Suprapubic skin (tissue), 4 donors: ENCODE measurements around the gene RINL. TPM values are rescaled to one million over a fixed set of nuclear protein-coding genes. Genes with fewer than 3 reads are reported as not detected.

Source experiments
- DNase-seq, 2 donors: peaks; one replicate each; pipeline ENCODE4 v3.0.0-alpha.2; 2019; ENCODE audit warnings: low spot score in 2 of 2
- H3K27ac ChIP-seq: fragments of 200-600 bp; sonication (generic); one replicate; pipeline ENCODE4 v1.5.1; 2019
- H3K27me3 ChIP-seq: fragments of 200-600 bp; sonication (generic); one replicate; pipeline ENCODE4 v1.5.1; 2019
- H3K36me3 ChIP-seq: fragments of 200-600 bp; sonication (generic); one replicate; pipeline ENCODE4 v1.5.1; 2019
- H3K4me1 ChIP-seq: fragments of 200-600 bp; sonication (generic); one replicate; pipeline ENCODE4 v1.5.1; 2019
- H3K4me3 ChIP-seq: fragments of 200-600 bp; sonication (generic); one replicate; pipeline ENCODE4 v1.5.1; 2019; ENCODE audit warnings: mild to moderate bottlenecking
- H3K9me3 ChIP-seq: fragments of 200-600 bp; sonication (generic); one replicate; pipeline ENCODE4 v1.5.1; 2019
- CTCF ChIP-seq, 2 donors: fragments of 200-600 bp in 1 of 2; fragments of 450-650 bp in 1 of 2; sonication (generic) in 1 of 2; IDR thresholded peaks; one replicate each; pipeline ENCODE4 v1.5.1; 2016 to 2019; ENCODE audit warnings: antibody characterized with exemption in 2 of 2, mild to moderate bottlenecking in 1 of 2, moderate library complexity in 1 of 2
- EP300 ChIP-seq: sonication (generic); formaldehyde crosslinking; IDR thresholded peaks from one replicate; pipeline ENCODE4 v1.6.1; 2017; ENCODE audit warnings: antibody characterized with exemption
- POLR2A ChIP-seq, 2 donors: fragments of 450-650 bp; IDR thresholded peaks; one replicate each; pipeline ENCODE4 v1.6.1; 2017; ENCODE audit warnings: antibody characterized with exemption in 2 of 2, mild to moderate bottlenecking in 2 of 2, moderate library complexity in 2 of 2
- POLR2AphosphoS5 ChIP-seq, 3 donors: sonication (generic); formaldehyde crosslinking; IDR thresholded peaks; one replicate each; pipeline ENCODE4 v1.6.1; 2017; ENCODE audit warnings: antibody characterized with exemption in 3 of 3
- WGBS: methylation state at CpG from one replicate; pipeline ENCODE4 v1.1.5; 2018; 5-methylcytosine and 5-hydroxymethylcytosine counted together
- total RNA-seq, 4 donors: library from RNA; depleted of rRNA; stranded (reverse); fragments of >200 nt; gene quantifications; one replicate each; pipeline ENCODE4 v1.1.0, GENCODE V29; 2016

Gene RINL
- total RNA-seq, result 10 to 100 TPM in 2 of 4 donors, 1 to 10 TPM in 2; 5.1 to 17.2 (median 9.2) TPM

GRCh38 chr19:38877781-38878574 lies at the start of gene RINL:
Gene RINL, minus strand, starts transcription at chr19:38878275. Its CDS starts 1,533 bp downstream, at chr19:38876742.
- Histone ChIP-seq H3K4me3 (no peak within 1 kb of the TSS), H3K4me1 (peaks cover 3% of the 10 kb centered on the region), H3K27ac (peak within 1 kb of the TSS; percentile 28), H3K9me3 (no peaks in the 10 kb centered on the region), H3K27me3 (no peaks in the 10 kb centered on the region), H3K36me3 (peaks cover 43% of the 10 kb centered on the region)
- no peak for DNase-seq
- TF ChIP-seq POLR2A (IDR thresholded peaks at IDR 0.05) (no peak), CTCF (IDR thresholded peaks at IDR 0.05) (no peak), EP300 (no peak), POLR2AphosphoS5 (IDR thresholded peaks at IDR 0.05) (no peak)
- WGBS, result 37% methylated on average over 11 of the region's 11 CpGs

DNA sequence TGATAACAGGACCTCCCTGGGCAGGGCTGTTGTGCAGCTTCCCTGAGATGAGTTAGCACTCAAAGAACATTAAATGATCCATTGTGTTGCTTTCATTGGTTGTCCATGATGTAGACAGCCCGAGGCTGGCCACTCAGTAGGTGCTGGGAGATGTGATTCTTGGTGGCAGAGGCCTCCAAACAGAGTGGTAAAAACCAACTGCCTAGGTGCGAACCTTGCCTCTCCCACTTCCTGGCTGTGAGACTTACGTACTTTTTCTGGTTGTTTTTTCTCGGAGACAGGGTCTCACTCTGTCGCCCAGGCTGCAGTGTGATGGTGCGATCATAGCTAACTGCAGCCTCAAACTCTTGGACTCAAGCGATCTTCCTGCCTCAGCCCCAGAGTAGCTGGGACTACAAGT lies 46.3 kb upstream of the RINL start:
- no peaks in the 10 kb centered on the region for H3K9me3 ChIP-seq
- TF ChIP-seq POLR2AphosphoS5 (IDR thresholded peaks at IDR 0.05) (no peak), EP300 (no peak), CTCF (IDR thresholded peaks at IDR 0.05) (no peak), POLR2A (IDR thresholded peaks at IDR 0.05) (no peak)
- no peaks in the 10 kb centered on the region for H3K27me3 ChIP-seq
- no peak for DNase-seq
- peaks cover 32% of the 10 kb centered on the region for H3K36me3 ChIP-seq
- WGBS, result 97% methylated on average over 7 of the region's 7 CpGs
- no peak overlapping the region for H3K27ac ChIP-seq
- H3K4me1 ChIP-seq, result no peaks in the 10 kb centered on the region
- H3K4me3 ChIP-seq, result no peak overlapping the region

- Histone ChIP-seq H3K4me3 (no peak overlapping the region), H3K4me1 (no peaks in the 10 kb centered on the region), H3K36me3 (peaks cover 32% of the 10 kb centered on the region), H3K9me3 (no peaks in the 10 kb centered on the region), H3K27me3 (no peaks in the 10 kb centered on the region), H3K27ac (no peak overlapping the region)
- DNase-seq, result no peak
- WGBS, result 96% methylated on average over 5 of the region's 5 CpGs
- TF ChIP-seq POLR2AphosphoS5 (IDR thresholded peaks at IDR 0.05) (no peak), POLR2A (IDR thresholded peaks at IDR 0.05) (no peak), EP300 (no peak), CTCF (IDR thresholded peaks at IDR 0.05) (no peak)
Observed at GRCh38 chr19:38922482-38922881, 44.4 kb upstream of the RINL start.

DNA sequence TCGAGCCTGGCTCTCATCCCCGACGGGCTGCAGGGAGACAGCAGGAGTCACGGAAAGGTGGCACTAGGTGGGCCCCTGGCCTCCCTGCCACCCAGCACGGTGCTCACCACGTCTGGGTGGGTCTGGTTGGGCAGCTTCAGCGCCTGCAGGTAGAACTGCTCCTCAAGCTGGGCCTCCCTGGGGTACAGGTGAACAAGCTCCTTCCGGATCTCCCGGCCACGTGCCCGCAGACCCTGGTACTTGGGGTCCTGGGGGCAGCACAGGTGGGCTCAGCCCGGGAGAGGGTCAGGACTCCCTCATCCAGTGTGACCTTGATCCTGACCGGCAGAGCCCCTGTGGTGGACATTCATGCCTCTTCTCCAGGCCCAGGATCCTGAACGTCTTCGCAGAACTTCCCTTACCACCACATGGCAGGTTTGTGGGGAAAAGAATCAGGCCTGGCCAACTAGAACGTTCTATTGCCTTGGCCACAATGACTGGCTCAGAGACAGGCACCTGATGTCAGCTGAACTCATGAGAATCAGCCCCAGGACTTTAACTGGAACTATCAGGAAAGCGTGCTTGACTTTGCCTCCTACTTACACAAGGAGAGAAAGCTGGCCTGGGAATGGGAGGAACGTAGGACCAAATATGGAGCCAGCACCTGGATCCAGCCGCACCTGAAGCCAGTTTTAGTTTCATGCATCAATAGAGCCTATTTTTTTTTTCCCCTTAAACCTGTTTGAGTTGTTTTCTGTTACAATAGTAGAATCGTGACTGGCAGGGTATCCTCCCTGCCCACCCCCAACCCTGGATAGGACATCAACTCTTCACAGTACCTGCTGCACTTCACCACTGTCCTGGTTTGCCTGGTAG lies 43.6 kb upstream of the RINL start:
- whole genome bisulfite sequencing, result 83% methylated on average over 13 of the region's 20 CpGs
- H3K27ac ChIP-seq, result no peak overlapping the region
- no peak for TF ChIP-seq POLR2AphosphoS5 (IDR thresholded peaks at IDR 0.05)
- TF ChIP-seq CTCF (IDR thresholded peaks at IDR 0.05), result no peak
- no peak for TF ChIP-seq EP300
- no peak for TF ChIP-seq POLR2A (IDR thresholded peaks at IDR 0.05)
- no peaks in the 10 kb centered on the region for H3K9me3 ChIP-seq
- no peaks in the 10 kb centered on the region for H3K4me1 ChIP-seq
- H3K4me3 ChIP-seq, result no peak overlapping the region
- DNase-seq, result no peak
- H3K27me3 ChIP-seq, result no peaks in the 10 kb centered on the region
- peaks cover 32% of the 10 kb centered on the region for H3K36me3 ChIP-seq
